ENCODE results near the gene IL17RB.

Gene IL17RB

GRCh38 chr3:53833700-53834099, 12.7 kb upstream of the IL17RB start:
- H3K23ac ChIP-seq (ENCODE audit: low read length in 2 of 2) = no peak overlapping the region
- H4K8ac ChIP-seq (ENCODE audit: low read length) = no peak overlapping the region
- H3K4ac ChIP-seq (ENCODE audit: low read depth in 1 of 2, low read length in 2 of 2) = no peak overlapping the region
- no peak overlapping the region for H2BK5ac ChIP-seq (ENCODE audit: low read depth, low read length, poor library complexity, severe bottlenecking)
- no peak overlapping the region for H3K9ac ChIP-seq (ENCODE audit: low read length)
- H3K27ac ChIP-seq (ENCODE audit: low read length, poor library complexity, severe bottlenecking) = no peak overlapping the region
- no peak overlapping the region for H4K91ac ChIP-seq (ENCODE audit: low read length)
- WGBS = 84% methylated on average over 5 of the region's 5 CpGs
- H3K9me3 ChIP-seq (ENCODE audit: control insufficient read depth, low read length) = no peaks in the 10 kb centered on the region
- H3K27me3 ChIP-seq (ENCODE audit: control insufficient read depth in 1 of 2, insufficient read depth in 1 of 2, low read length in 2 of 2) = no peaks in the 10 kb centered on the region
- no peak overlapping the region for H3K4me2 ChIP-seq (ENCODE audit: low read length, poor library complexity, severe bottlenecking)
- DNase-seq = no peak
- H3K4me1 ChIP-seq (ENCODE audit: control insufficient read depth, insufficient read depth, low read depth, low read length) = no peaks in the 10 kb centered on the region
- no peak overlapping the region for H2BK15ac ChIP-seq (ENCODE audit: low read depth, poor library complexity, severe bottlenecking)
- H3K14ac ChIP-seq (ENCODE audit: low read length in 2 of 2) = no peak overlapping the region
- no peak overlapping the region for H2BK12ac ChIP-seq (ENCODE audit: low read length in 2 of 2)
- no peak overlapping the region for H2AFZ ChIP-seq (ENCODE audit: low read depth, low read length)
- no peak overlapping the region for H2BK120ac ChIP-seq (ENCODE audit: low read depth, low read length)
- no peak overlapping the region for H2AK5ac ChIP-seq (ENCODE audit: low read length, severe bottlenecking)
- H3K79me1 ChIP-seq (replicated peaks; ENCODE audit: low read length, poor library complexity, severe bottlenecking) = no peaks in the 10 kb centered on the region
- no peak overlapping the region for H3K4me3 ChIP-seq (ENCODE audit: insufficient read depth in 1 of 2, low read depth in 1 of 2, low read length in 2 of 2)
- H3K18ac ChIP-seq (ENCODE audit: low read depth in 1 of 2, low read length in 2 of 2) = no peak overlapping the region
- H3K36me3 ChIP-seq (ENCODE audit: control insufficient read depth in 1 of 2, insufficient read depth in 2 of 2, low read depth in 1 of 2, low read length in 2 of 2) = no peaks in the 10 kb centered on the region

- 94% methylated on average over 6 of the region's 6 CpGs for WGBS
- DNase-seq = no peak
- H2BK120ac ChIP-seq (ENCODE audit: low read depth, low read length) = no peak overlapping the region
These were observed 11.8 kb upstream of the IL17RB start for GRCh38 chr3:53834429-53835095.

GRCh38 chr3:53835257-53835656, 11.1 kb upstream of the IL17RB start:
- Histone ChIP-seq H3K9me3 (ENCODE audit: control insufficient read depth, low read length) (no peaks in the 10 kb centered on the region), H3K4me3 (ENCODE audit: insufficient read depth in 1 of 2, low read depth in 1 of 2, low read length in 2 of 2) (no peak overlapping the region), H3K4me2 (ENCODE audit: low read length, poor library complexity, severe bottlenecking) (no peak overlapping the region), H2BK5ac (ENCODE audit: low read depth, low read length, poor library complexity, severe bottlenecking) (no peak overlapping the region), H3K23ac (ENCODE audit: low read length in 2 of 2) (no peak overlapping the region), H3K27ac (ENCODE audit: low read length, poor library complexity, severe bottlenecking) (no peak overlapping the region), H3K79me1 (replicated peaks; ENCODE audit: low read length, poor library complexity, severe bottlenecking) (no peaks in the 10 kb centered on the region), H2AK5ac (ENCODE audit: low read length, severe bottlenecking) (no peak overlapping the region), H2BK12ac (ENCODE audit: low read length in 2 of 2) (no peak overlapping the region), H3K4ac (ENCODE audit: low read depth in 1 of 2, low read length in 2 of 2) (no peak overlapping the region), H3K14ac (ENCODE audit: low read length in 2 of 2) (no peak overlapping the region), H3K9ac (ENCODE audit: low read length) (no peak overlapping the region), H2BK15ac (ENCODE audit: low read depth, poor library complexity, severe bottlenecking) (no peak overlapping the region), H3K18ac (ENCODE audit: low read depth in 1 of 2, low read length in 2 of 2) (no peak overlapping the region), H4K91ac (ENCODE audit: low read length) (no peak overlapping the region), H2BK120ac (ENCODE audit: low read depth, low read length) (no peak overlapping the region), H3K4me1 (ENCODE audit: control insufficient read depth, insufficient read depth, low read depth, low read length) (no peaks in the 10 kb centered on the region), H2AFZ (ENCODE audit: low read depth, low read length) (no peak overlapping the region), H3K36me3 (ENCODE audit: control insufficient read depth in 1 of 2, insufficient read depth in 2 of 2, low read depth in 1 of 2, low read length in 2 of 2) (no peaks in the 10 kb centered on the region), H3K27me3 (ENCODE audit: control insufficient read depth in 1 of 2, insufficient read depth in 1 of 2, low read length in 2 of 2) (no peaks in the 10 kb centered on the region), H4K8ac (ENCODE audit: low read length) (no peak overlapping the region)
- 67% methylated on average over 1 of the region's 1 CpG for WGBS
- no peak for DNase-seq

More at GRCh38 chr3:53834429-53835095, 11.8 kb upstream of the IL17RB start:
- Histone ChIP-seq H3K9me3 (ENCODE audit: control insufficient read depth, low read length) (no peaks in the 10 kb centered on the region), H4K8ac (ENCODE audit: low read length) (no peak overlapping the region), H3K4me1 (ENCODE audit: control insufficient read depth, insufficient read depth, low read depth, low read length) (no peaks in the 10 kb centered on the region), H3K27ac (ENCODE audit: low read length, poor library complexity, severe bottlenecking) (no peak overlapping the region), H3K14ac (ENCODE audit: low read length in 2 of 2) (no peak overlapping the region), H2AFZ (ENCODE audit: low read depth, low read length) (no peak overlapping the region), H3K9ac (ENCODE audit: low read length) (no peak overlapping the region), H2BK15ac (ENCODE audit: low read depth, poor library complexity, severe bottlenecking) (no peak overlapping the region), H3K4me2 (ENCODE audit: low read length, poor library complexity, severe bottlenecking) (no peak overlapping the region), H2BK5ac (ENCODE audit: low read depth, low read length, poor library complexity, severe bottlenecking) (no peak overlapping the region), H3K18ac (ENCODE audit: low read depth in 1 of 2, low read length in 2 of 2) (no peak overlapping the region), H3K27me3 (ENCODE audit: control insufficient read depth in 1 of 2, insufficient read depth in 1 of 2, low read length in 2 of 2) (no peaks in the 10 kb centered on the region), H3K23ac (ENCODE audit: low read length in 2 of 2) (no peak overlapping the region), H2AK5ac (ENCODE audit: low read length, severe bottlenecking) (no peak overlapping the region), H3K36me3 (ENCODE audit: control insufficient read depth in 1 of 2, insufficient read depth in 2 of 2, low read depth in 1 of 2, low read length in 2 of 2) (no peaks in the 10 kb centered on the region), H3K4ac (ENCODE audit: low read depth in 1 of 2, low read length in 2 of 2) (no peak overlapping the region), H3K79me1 (replicated peaks; ENCODE audit: low read length, poor library complexity, severe bottlenecking) (no peaks in the 10 kb centered on the region), H3K4me3 (ENCODE audit: insufficient read depth in 1 of 2, low read depth in 1 of 2, low read length in 2 of 2) (no peak overlapping the region), H4K91ac (ENCODE audit: low read length) (no peak overlapping the region), H2BK12ac (ENCODE audit: low read length in 2 of 2) (no peak overlapping the region)

- DNase-seq = no peak
- Histone ChIP-seq H4K8ac (ENCODE audit: low read length) (no peak overlapping the region), H3K79me1 (replicated peaks; ENCODE audit: low read length, poor library complexity, severe bottlenecking) (no peaks in the 10 kb centered on the region), H2BK15ac (ENCODE audit: low read depth, poor library complexity, severe bottlenecking) (no peak overlapping the region), H2AFZ (ENCODE audit: low read depth, low read length) (no peak overlapping the region), H4K91ac (ENCODE audit: low read length) (no peak overlapping the region), H3K27me3 (ENCODE audit: control insufficient read depth in 1 of 2, insufficient read depth in 1 of 2, low read length in 2 of 2) (no peaks in the 10 kb centered on the region), H3K9me3 (ENCODE audit: control insufficient read depth, low read length) (no peaks in the 10 kb centered on the region), H2BK5ac (ENCODE audit: low read depth, low read length, poor library complexity, severe bottlenecking) (no peak overlapping the region), H3K4ac (ENCODE audit: low read depth in 1 of 2, low read length in 2 of 2) (no peak overlapping the region), H3K4me3 (ENCODE audit: insufficient read depth in 1 of 2, low read depth in 1 of 2, low read length in 2 of 2) (no peak overlapping the region), H2AK5ac (ENCODE audit: low read length, severe bottlenecking) (no peak overlapping the region), H3K9ac (ENCODE audit: low read length) (no peak overlapping the region), H3K27ac (ENCODE audit: low read length, poor library complexity, severe bottlenecking) (no peak overlapping the region), H3K23ac (ENCODE audit: low read length in 2 of 2) (no peak overlapping the region), H2BK12ac (ENCODE audit: low read length in 2 of 2) (no peak overlapping the region), H3K4me1 (ENCODE audit: control insufficient read depth, insufficient read depth, low read depth, low read length) (no peaks in the 10 kb centered on the region), H3K4me2 (ENCODE audit: low read length, poor library complexity, severe bottlenecking) (no peak overlapping the region), H3K18ac (ENCODE audit: low read depth in 1 of 2, low read length in 2 of 2) (no peak overlapping the region), H2BK120ac (ENCODE audit: low read depth, low read length) (no peak overlapping the region), H3K36me3 (ENCODE audit: control insufficient read depth in 1 of 2, insufficient read depth in 2 of 2, low read depth in 1 of 2, low read length in 2 of 2) (no peaks in the 10 kb centered on the region), H3K14ac (ENCODE audit: low read length in 2 of 2) (no peak overlapping the region)
- WGBS = 84% methylated on average over 9 of the region's 9 CpGs
These were observed 10.1 kb upstream of the IL17RB start for GRCh38 chr3:53836084-53836872.
